ENCODE measurements around the gene DDX23. TPM values are rescaled to one million over a fixed set of nuclear protein-coding genes. Genes with fewer than 3 reads are reported as not detected.

DDX23 gene
- total RNA-seq, 1 experiment from 2014 or later: 135 TPM

GRCh38 chr12:48796976-48797375, 55.0 kb downstream of the DDX23 start:
- ChIA-PET POLR2A (ENCODE audit: low non-redundant PET) (no interaction called here), CTCF (interaction anchor here (1.6 kb wide), 1 partner anchor 44 kb away, joined by 13 read pairs; no protein-coding TSS in a partner anchor)
- Histone ChIP-seq H3K27ac (ENCODE audit: low read depth, low read length, poor library complexity, severe bottlenecking) (no peak overlapping the region), H3K36me3 (ENCODE audit: insufficient read depth, low read length, poor library complexity, severe bottlenecking) (no peaks in the 10 kb centered on the region), H3K4me3 (ENCODE audit: low read depth, low read length, poor library complexity, severe bottlenecking) (no peak overlapping the region), H3K4me1 (ENCODE audit: insufficient read depth, low read length, poor library complexity, severe bottlenecking) (no peaks in the 10 kb centered on the region), H3K27me3 (replicated peaks; ENCODE audit: insufficient read depth, low read depth, low read length, poor library complexity) (no peaks in the 10 kb centered on the region), H3K9me3 (ENCODE audit: low read depth, low read length, poor library complexity, severe bottlenecking) (no peaks in the 10 kb centered on the region)
- TF ChIP-seq, protein P1, sequence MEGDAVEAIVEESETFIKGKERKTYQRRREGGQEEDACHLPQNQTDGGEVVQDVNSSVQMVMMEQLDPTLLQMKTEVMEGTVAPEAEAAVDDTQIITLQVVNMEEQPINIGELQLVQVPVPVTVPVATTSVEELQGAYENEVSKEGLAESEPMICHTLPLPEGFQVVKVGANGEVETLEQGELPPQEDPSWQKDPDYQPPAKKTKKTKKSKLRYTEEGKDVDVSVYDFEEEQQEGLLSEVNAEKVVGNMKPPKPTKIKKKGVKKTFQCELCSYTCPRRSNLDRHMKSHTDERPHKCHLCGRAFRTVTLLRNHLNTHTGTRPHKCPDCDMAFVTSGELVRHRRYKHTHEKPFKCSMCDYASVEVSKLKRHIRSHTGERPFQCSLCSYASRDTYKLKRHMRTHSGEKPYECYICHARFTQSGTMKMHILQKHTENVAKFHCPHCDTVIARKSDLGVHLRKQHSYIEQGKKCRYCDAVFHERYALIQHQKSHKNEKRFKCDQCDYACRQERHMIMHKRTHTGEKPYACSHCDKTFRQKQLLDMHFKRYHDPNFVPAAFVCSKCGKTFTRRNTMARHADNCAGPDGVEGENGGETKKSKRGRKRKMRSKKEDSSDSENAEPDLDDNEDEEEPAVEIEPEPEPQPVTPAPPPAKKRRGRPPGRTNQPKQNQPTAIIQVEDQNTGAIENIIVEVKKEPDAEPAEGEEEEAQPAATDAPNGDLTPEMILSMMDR (conservative IDR thresholded peaks at IDR 0.05; ENCODE audit: low read depth, low read length): no peak
- no peak for TF ChIP-seq EZH2 (IDR thresholded peaks at IDR 0.05; ENCODE audit: borderline replicate concordance, low read depth, low read length, poor library complexity, severe bottlenecking)
- intact Hi-C loops (cut with micrococcal nuclease; ENCODE audit: unreplicated experiment): loop anchor here (1.0 to 10.0 kb wide), 2 partner anchors 44 to 172 kb away; no protein-coding TSS in a partner anchor
- BruUV-seq (replicated peaks): no TSS peak
- no peak for DNase-seq (ENCODE audit: low spot score)

- Histone ChIP-seq H3K27me3 (replicated peaks; ENCODE audit: insufficient read depth, low read depth, low read length, poor library complexity) (no peaks in the 10 kb centered on the region), H3K36me3 (ENCODE audit: insufficient read depth, low read length, poor library complexity, severe bottlenecking) (no peaks in the 10 kb centered on the region), H3K4me1 (ENCODE audit: insufficient read depth, low read length, poor library complexity, severe bottlenecking) (no peaks in the 10 kb centered on the region), H3K4me3 (ENCODE audit: low read depth, low read length, poor library complexity, severe bottlenecking) (no peak overlapping the region), H3K27ac (ENCODE audit: low read depth, low read length, poor library complexity, severe bottlenecking) (no peak overlapping the region), H3K9me3 (ENCODE audit: low read depth, low read length, poor library complexity, severe bottlenecking) (no peaks in the 10 kb centered on the region)
- CTCF ChIA-PET: interaction anchor here (0.7 to 1.6 kb wide), 5 partner anchors 34 to 254 kb away, joined by 3 to 13 read pairs (median 7); no protein-coding TSS in a partner anchor
- POLR2A ChIA-PET (ENCODE audit: low non-redundant PET): no interaction called here
- peak; percentile 84 for DNase-seq (ENCODE audit: low spot score)
- TF ChIP-seq, protein P1 (conservative IDR thresholded peaks at IDR 0.05; ENCODE audit: low read depth, low read length): peak; percentile 93
- no peak for TF ChIP-seq EZH2 (IDR thresholded peaks at IDR 0.05; ENCODE audit: borderline replicate concordance, low read depth, low read length, poor library complexity, severe bottlenecking)
- BruUV-seq (replicated peaks): no TSS peak
- intact Hi-C loops (cut with micrococcal nuclease; ENCODE audit: unreplicated experiment): loop anchor here (1.0 to 10.0 kb wide), 2 partner anchors 43 to 171 kb away; no protein-coding TSS in a partner anchor
Measured at GRCh38 chr12:48795550-48796455, 56.2 kb downstream of the DDX23 start.

- H3K4me1 ChIP-seq (ENCODE audit: insufficient read depth, low read length, poor library complexity, severe bottlenecking): no peaks in the 10 kb centered on the region
- no TSS peak for BruUV-seq (replicated peaks)
- ChIA-PET POLR2A (ENCODE audit: low non-redundant PET) (no interaction called here), CTCF (interaction anchor here (0.8 to 1.1 kb wide), 3 partner anchors 33 to 96 kb away, joined by 3 to 10 read pairs (median 7); no protein-coding TSS in a partner anchor)
- intact Hi-C loops (cut with micrococcal nuclease; ENCODE audit: unreplicated experiment): loop anchor here (10.0 kb wide), 1 partner anchor 170 kb away; no protein-coding TSS in a partner anchor
- H3K9me3 ChIP-seq (ENCODE audit: low read depth, low read length, poor library complexity, severe bottlenecking): no peaks in the 10 kb centered on the region
- H3K27ac ChIP-seq (ENCODE audit: low read depth, low read length, poor library complexity, severe bottlenecking): no peak overlapping the region
- H3K36me3 ChIP-seq (ENCODE audit: insufficient read depth, low read length, poor library complexity, severe bottlenecking): no peaks in the 10 kb centered on the region
- H3K4me3 ChIP-seq (ENCODE audit: low read depth, low read length, poor library complexity, severe bottlenecking): no peak overlapping the region
- DNase-seq (ENCODE audit: low spot score): no peak
- no peaks in the 10 kb centered on the region for H3K27me3 ChIP-seq (replicated peaks; ENCODE audit: insufficient read depth, low read depth, low read length, poor library complexity)
- TF ChIP-seq, protein P1 (conservative IDR thresholded peaks at IDR 0.05; ENCODE audit: low read depth, low read length): no peak
- TF ChIP-seq EZH2 (IDR thresholded peaks at IDR 0.05; ENCODE audit: borderline replicate concordance, low read depth, low read length, poor library complexity, severe bottlenecking): no peak
Measured at GRCh38 chr12:48794870-48795269, 57.1 kb downstream of the DDX23 start.
